ENCODE data around the gene C15orf39. TPM values are rescaled to one million over a fixed set of nuclear protein-coding genes. Genes with fewer than 3 reads are reported as not detected.

The C15orf39 gene
- total RNA-seq, 1 experiment from 2014 or later: 86.5 TPM

GRCh38 chr15:75167588-75168350 is 33.9 kb upstream of the C15orf39 start:
- Mint-ChIP-seq H3K36me3 (ENCODE audit: insufficient read depth, unreplicated experiment) (no peaks in the 10 kb centered on the region), H3K27me3 (ENCODE audit: unreplicated experiment) (no peaks in the 10 kb centered on the region), H3K4me1 (ENCODE audit: low read depth, unreplicated experiment) (peaks cover 28% of the 10 kb centered on the region), H3K9me3 (ENCODE audit: low read depth, unreplicated experiment) (no peaks in the 10 kb centered on the region), H3K27ac (ENCODE audit: unreplicated experiment) (no peak overlapping the region), H3K4me3 (ENCODE audit: low read depth, unreplicated experiment) (no peak overlapping the region)
- no peak for TF ChIP-seq CTCF (IDR thresholded peaks at IDR 0.05; ENCODE audit: unreplicated experiment)
- CTCF ChIA-PET: no interaction called here
- no TSS peak for BruUV-seq (replicated peaks)
- DNase-seq: no peak
- intact Hi-C loops (cut with micrococcal nuclease; ENCODE audit: unreplicated experiment): no loop called here

- Mint-ChIP-seq H3K27me3 (ENCODE audit: unreplicated experiment) (no peaks in the 10 kb centered on the region), H3K36me3 (ENCODE audit: insufficient read depth, unreplicated experiment) (no peaks in the 10 kb centered on the region), H3K4me1 (ENCODE audit: low read depth, unreplicated experiment) (peaks cover 29% of the 10 kb centered on the region), H3K9me3 (ENCODE audit: low read depth, unreplicated experiment) (no peaks in the 10 kb centered on the region), H3K4me3 (ENCODE audit: low read depth, unreplicated experiment) (no peak overlapping the region), H3K27ac (ENCODE audit: unreplicated experiment) (no peak overlapping the region)
- DNase-seq: no peak
- CTCF ChIA-PET: no interaction called here
- no TSS peak for BruUV-seq (replicated peaks)
- TF ChIP-seq CTCF (IDR thresholded peaks at IDR 0.05; ENCODE audit: unreplicated experiment): no peak
- intact Hi-C loops (cut with micrococcal nuclease; ENCODE audit: unreplicated experiment): no loop called here
These were observed 33.3 kb upstream of the C15orf39 start for GRCh38 chr15:75168374-75168773.

GRCh38 chr15:75170203-75170602 is 31.5 kb upstream of the C15orf39 start:
- no peak for DNase-seq
- TF ChIP-seq CTCF (IDR thresholded peaks at IDR 0.05; ENCODE audit: unreplicated experiment): no peak
- Mint-ChIP-seq H3K4me3 (ENCODE audit: low read depth, unreplicated experiment) (no peak overlapping the region), H3K4me1 (ENCODE audit: low read depth, unreplicated experiment) (peaks cover 31% of the 10 kb centered on the region), H3K9me3 (ENCODE audit: low read depth, unreplicated experiment) (no peaks in the 10 kb centered on the region), H3K36me3 (ENCODE audit: insufficient read depth, unreplicated experiment) (no peaks in the 10 kb centered on the region), H3K27ac (ENCODE audit: unreplicated experiment) (no peak overlapping the region), H3K27me3 (ENCODE audit: unreplicated experiment) (no peaks in the 10 kb centered on the region)
- CTCF ChIA-PET: interaction anchor here (1.4 to 2.6 kb wide), 2 partner anchors 104 to 127 kb away, joined by 3 to 12 read pairs; no protein-coding TSS in a partner anchor
- BruUV-seq (replicated peaks): no TSS peak
- intact Hi-C loops (cut with micrococcal nuclease; ENCODE audit: unreplicated experiment): no loop called here

GRCh38 chr15:75170711-75171341 is 30.9 kb upstream of the C15orf39 start:
- Mint-ChIP-seq H3K36me3 (ENCODE audit: insufficient read depth, unreplicated experiment) (no peaks in the 10 kb centered on the region), H3K27me3 (ENCODE audit: unreplicated experiment) (no peaks in the 10 kb centered on the region), H3K9me3 (ENCODE audit: low read depth, unreplicated experiment) (no peaks in the 10 kb centered on the region), H3K4me3 (ENCODE audit: low read depth, unreplicated experiment) (no peak overlapping the region), H3K27ac (ENCODE audit: unreplicated experiment) (peak overlapping the region; percentile 74), H3K4me1 (ENCODE audit: low read depth, unreplicated experiment) (peaks cover 37% of the 10 kb centered on the region)
- intact Hi-C loops (cut with micrococcal nuclease; ENCODE audit: unreplicated experiment): no loop called here
- peak; percentile 53 for DNase-seq
- no peak for TF ChIP-seq CTCF (IDR thresholded peaks at IDR 0.05; ENCODE audit: unreplicated experiment)
- BruUV-seq (replicated peaks): no TSS peak
- CTCF ChIA-PET: interaction anchor here (1.0 to 2.6 kb wide), 6 partner anchors 11 to 127 kb away, joined by 3 to 12 read pairs (median 3); no protein-coding TSS in a partner anchor

All from Calu3 (cell line).